Ecto neural progenitor cell (in vitro differentiated cells): ENCODE measurements around the gene F7.
"Not testable (repeated sequence)": the region's sequence is repeated elsewhere in the genome, so short reads cannot be mapped to it uniquely, and the experiment has no call there.

ENCODE experiments used
- DNase-seq: peaks from one replicate; pipeline ENCODE4 v3.0.0-alpha.2; 2018; ENCODE audit warnings: low spot score

Gene F7

GRCh38 chr13:113105032-113105920 is at the start of gene F7:
Gene F7, plus strand, starts transcription at chr13:113105791. Its CDS starts 51 bp downstream, at chr13:113105842.
- DNase-seq, result no peak

- DNase-seq, result no peak
Observed at GRCh38 chr13:113057084-113057483, 48.5 kb upstream of the F7 start.

- DNase-seq, result not testable (repeated sequence)
Observed at GRCh38 chr13:113057559-113057958, 48.0 kb upstream of the F7 start.

- DNase-seq, result no peak
Observed at GRCh38 chr13:113058129-113058987, 47.2 kb upstream of the F7 start.

GRCh38 chr13:113058988-113059850 is 46.4 kb upstream of the F7 start:
- DNase-seq, result no peak

GRCh38 chr13:113059891-113060290 is 45.7 kb upstream of the F7 start:
- DNase-seq, result no peak

DNA sequence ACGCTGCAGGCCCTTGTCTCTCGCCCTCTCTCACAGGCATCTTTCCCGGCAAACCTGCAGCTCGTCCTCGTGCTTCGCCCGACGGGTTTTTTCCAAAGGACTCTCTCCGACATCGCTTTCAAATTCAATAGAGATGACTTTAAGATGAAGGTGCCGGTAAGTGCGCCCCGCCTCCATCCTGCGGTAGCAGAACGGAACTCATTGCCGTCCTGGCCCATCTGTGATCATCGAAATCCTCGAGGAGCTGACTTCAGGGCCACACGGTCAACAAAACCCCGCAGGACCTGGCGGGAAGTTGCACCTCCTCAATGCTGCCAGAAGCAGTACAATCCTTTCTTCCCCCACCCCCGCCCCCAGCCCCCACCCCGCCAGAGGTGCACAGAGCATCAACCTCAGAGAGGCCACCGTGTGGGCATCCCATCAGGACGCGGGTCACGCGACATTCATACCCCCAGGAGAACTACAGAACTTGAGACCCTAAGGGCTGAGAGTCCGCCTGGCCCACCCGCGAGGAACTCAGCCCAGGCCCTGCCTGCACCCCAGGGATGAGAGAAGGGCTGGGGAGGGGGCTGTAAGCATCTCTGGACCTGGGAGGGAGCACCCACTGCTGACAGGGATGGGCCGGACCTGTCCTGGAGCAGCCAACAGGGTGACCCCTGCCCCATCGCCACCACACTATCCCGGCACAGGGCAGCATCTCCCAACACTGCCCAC is 44.9 kb upstream of the F7 start:
- no peak for DNase-seq

GRCh38 chr13:113061271-113061625 is 44.3 kb upstream of the F7 start:
- no peak for DNase-seq

DNA sequence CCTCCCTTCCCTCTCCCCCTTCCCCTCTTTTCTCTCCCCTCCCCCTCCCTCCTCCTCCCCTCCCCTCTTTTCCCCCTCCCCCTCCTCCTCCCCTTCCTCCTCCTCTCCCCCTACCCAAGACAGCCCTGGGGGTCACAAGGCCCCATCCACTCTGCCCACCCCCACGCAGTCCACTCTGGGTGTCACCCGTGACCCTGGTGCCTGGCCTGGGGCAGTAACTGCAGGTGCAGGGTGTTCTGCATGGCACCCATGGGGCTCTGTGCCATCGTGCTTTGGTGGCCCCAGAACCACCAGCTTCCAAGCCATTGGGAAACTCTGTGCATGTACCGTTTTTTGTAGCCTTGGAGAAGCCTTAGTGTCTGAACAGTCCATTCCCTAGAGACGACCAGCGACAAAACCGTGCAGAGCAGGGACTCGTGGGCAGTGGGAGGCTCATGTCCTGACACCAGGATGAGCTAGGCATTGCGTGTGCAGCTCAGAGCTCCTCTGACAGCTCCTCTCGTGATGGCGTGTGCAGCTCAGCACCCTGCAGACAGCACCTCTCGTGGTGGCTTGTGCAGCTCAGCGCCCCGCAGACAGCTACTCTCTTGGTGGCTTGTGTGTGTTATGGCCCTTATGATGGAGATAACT is 43.7 kb upstream of the F7 start:
- DNase-seq, result no peak

GRCh38 chr13:113062691-113063090 is 42.9 kb upstream of the F7 start:
- no peak for DNase-seq

- DNase-seq, result no peak
Observed at GRCh38 chr13:113063091-113063491, 42.5 kb upstream of the F7 start.

GRCh38 chr13:113064000-113064533 is 41.5 kb upstream of the F7 start:
- DNase-seq, result no peak

DNA sequence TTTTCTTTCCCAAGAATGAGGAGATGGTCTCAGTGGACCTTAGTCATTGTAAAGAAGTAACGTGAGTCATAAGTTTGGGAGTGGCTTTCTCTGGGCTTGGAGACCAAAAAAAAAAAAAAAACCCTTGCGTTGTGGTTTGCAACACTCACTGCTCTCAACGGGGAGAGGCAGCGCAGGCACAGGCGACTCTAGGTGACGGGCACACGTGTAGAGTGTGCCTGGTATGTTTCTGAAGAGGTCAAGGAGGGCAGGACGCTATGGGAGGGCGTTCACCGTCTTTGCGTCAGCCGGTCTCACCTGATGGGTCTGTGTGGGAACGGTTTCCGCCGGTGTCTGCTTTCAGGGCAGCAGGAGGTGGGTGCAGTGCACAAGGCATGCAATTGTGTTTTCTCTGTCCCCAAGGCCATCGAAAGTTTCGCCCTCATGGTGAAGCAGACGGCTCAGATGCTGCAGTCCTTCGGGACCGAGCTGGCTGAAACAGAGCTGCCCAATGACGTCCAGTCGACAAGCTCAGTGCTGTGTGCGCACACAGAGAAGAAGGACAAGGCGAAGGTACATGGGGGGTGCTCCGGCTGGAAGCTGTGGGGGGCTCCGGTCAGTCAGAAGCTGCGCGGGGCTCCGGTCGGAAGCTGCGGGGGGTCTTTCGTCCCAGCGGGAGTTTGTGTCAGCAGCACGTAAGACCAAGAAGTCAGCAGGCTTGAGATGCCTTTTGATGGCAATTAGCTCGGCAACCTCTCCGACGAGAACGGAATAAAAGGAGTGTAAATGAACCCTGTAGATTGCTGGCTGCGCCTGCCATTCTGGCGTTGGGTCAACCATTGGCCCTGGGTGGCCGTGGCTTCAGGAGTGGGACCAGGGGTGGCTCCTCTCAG is 40.8 kb upstream of the F7 start:
- DNase-seq, result no peak

DNA sequence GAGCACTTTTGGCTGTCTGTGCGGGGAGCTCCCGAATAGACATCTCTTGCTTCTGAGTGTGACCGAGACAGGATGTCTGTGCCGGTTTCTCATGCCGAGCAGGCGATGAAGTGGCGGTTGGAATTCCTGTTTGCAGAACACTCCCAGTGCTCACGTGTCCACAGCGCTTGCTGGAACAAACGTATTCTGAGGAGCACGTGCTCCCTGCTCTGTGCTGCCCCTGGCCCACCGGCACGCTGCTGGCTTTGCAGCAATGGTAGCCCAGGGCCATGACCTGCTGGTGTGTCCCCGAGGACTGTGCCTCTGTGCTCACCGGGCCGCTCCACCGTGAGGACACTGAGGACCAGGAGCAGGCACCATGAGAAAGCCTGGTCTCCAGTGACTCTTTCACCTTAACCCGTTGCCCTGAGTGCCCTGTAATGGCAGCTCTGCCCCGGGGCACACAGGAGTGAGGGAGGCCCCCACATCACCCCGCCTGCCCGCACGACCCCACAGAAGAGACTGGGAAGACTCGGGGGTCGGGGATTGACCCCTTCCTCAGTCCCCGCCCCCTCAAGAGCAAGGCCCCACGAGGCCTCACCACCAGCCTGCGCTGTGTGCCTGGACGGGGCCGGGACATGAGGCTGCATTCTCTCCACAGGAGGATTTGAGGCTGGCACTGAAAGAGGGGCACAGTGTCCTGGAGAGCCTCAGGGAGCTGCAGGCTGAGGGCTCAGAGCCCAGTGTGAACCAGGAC is 40.0 kb upstream of the F7 start:
- no peak for DNase-seq

GRCh38 chr13:113066142-113066455 is 39.5 kb upstream of the F7 start:
- DNase-seq, result no peak

DNA sequence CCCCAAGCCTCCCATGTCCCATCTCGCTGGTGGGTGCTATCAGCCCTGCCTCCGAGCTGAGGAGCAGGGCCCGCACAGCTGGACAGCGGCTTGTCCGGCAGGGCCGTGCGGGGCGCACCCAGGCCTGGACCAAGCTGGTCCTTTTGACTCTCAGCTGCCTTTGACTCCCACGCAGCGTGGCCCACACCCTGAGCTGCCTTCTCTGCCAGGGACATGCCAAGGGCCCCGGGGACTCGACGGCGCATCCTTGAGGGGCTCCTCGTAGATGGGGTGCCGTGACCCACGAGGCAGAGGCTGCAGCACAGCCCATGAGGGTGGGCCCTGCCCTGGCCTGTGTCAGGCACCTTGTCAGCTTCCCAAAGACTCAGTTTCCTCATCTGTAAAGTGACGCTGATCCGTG is 38.8 kb upstream of the F7 start:
- no peak for DNase-seq

DNA sequence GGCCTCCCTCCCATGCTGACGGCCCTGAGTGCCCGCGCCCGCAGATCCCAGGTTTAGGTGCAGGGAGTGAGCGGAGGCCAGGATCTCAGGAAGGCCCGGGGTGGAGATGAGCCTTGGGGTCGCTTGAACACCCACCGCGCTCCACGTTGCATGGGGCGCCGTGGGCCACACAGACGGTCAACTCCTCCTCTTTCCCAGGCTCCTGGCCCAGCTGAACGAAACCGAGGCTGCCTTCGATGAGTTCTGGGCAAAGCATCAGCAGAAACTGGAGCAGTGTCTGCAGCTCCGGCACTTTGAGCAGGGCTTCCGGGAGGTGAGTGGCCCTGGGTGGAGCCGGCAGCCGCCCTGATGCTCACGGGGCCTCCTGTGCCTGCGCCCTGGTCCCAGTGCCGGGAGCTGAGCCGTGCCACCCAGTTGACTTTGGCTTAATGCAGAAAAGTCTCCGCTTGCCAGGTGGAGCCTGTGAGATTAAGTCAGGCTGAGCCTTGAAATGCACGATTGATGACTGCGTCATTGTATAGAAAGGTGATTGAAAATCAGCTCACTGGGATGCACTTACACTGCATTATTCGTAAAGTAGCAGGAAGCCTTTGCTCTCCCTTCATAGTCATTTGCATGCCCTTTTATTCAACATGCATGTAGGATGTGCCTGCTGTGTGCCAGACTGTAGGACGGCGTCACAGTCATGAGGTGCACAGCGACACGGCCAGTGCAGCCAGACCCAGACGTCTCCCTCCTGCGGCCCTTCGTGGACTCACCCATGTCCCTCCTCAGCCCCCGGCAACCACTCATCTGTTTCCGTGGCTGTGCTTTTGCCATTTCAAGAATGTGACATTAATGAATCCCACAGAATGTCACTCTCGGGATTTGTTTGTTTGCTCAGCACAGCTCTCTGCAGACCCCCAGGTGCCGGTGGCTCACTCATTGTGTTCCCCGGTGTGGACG is 35.5 kb upstream of the F7 start:
- no peak for DNase-seq

GRCh38 chr13:113070855-113071254 is 34.7 kb upstream of the F7 start:
- no peak for DNase-seq
